Measurements from ENCODE around the gene GFER. TPM values are rescaled to one million over a fixed set of nuclear protein-coding genes. Genes with fewer than 3 reads are reported as not detected.

GFER gene
- total and polyA plus RNA-seq, 9 of the 15 experiments (the other 6 are each of a cell fraction or from before 2014, with no cell fraction given): 4.3 to 53.7 (median 19.8) TPM

DNA sequence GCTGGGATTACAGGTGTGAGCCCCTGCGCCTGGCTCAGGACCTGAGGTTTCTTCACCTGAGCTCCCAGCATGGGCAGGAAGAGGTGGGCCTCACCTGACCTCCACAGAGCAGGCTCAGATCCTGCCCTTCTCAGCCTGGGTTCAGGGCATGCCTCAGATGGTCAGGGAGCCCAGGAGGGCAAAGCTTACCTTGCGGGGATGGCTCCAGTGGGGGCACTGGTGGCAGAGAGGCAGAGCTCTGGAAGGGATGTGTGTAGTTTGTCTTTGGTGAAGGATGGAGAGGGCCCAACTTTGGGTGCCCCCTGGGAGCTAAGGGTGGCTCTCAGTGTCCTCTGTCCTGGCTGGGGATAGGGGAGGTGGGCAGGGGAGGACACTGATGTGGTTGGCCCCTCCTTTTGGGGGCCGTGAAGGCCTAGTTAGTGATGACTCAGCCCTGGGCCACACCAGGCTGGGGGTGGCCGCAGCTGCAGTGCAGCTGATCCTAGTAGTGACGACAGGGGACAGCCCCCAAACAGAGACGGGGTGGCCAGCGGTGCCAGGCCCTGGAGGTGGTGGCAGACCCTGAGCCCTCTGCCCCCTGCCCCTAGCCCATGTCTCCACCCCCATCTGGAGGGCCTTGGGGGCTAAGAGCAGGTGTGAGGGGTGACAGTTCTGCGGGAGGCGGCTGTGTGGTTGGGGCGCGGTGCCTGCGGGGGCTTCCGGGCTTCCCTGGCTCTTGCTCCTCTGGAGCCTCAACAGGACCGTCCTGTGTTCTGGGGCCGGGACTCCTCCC is 48.5 kb downstream of the GFER start (continued):
- TF ChIP-seq NONO (IDR thresholded peaks at IDR 0.05; ENCODE audit: low read depth in 2 of 2, low read length in 1 of 2) (no peak), SIN3B (IDR thresholded peaks at IDR 0.05; ENCODE audit: low read depth) (no peak), NCOA6 (IDR thresholded peaks at IDR 0.05) (no peak), ELF2 (CRISPR knock-in tag; IDR thresholded peaks at IDR 0.05) (no peak), MAFK (IDR thresholded peaks at IDR 0.05; ENCODE audit: low read length) (peak; percentile 30; the same call in 1 of the 2 replicates), E2F3 (CRISPR knock-in tag; IDR thresholded peaks at IDR 0.05) (no peak), JUN (IDR thresholded peaks at IDR 0.05; ENCODE audit: borderline replicate concordance, low read depth, low read length) (0 out of 2 replicates have a peak, but pooled peaks have one; percentile 27), JUN (CRISPR knock-in tag; IDR thresholded peaks at IDR 0.05; ENCODE audit: borderline replicate concordance) (no peak), PHF21A (IDR thresholded peaks at IDR 0.05; ENCODE audit: borderline replicate concordance, low read depth) (no peak), ZNF316 (IDR thresholded peaks at IDR 0.05) (peak; percentile 82)
- TF ChIP-seq, protein P1, sequence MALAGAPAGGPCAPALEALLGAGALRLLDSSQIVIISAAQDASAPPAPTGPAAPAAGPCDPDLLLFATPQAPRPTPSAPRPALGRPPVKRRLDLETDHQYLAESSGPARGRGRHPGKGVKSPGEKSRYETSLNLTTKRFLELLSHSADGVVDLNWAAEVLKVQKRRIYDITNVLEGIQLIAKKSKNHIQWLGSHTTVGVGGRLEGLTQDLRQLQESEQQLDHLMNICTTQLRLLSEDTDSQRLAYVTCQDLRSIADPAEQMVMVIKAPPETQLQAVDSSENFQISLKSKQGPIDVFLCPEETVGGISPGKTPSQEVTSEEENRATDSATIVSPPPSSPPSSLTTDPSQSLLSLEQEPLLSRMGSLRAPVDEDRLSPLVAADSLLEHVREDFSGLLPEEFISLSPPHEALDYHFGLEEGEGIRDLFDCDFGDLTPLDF (CRISPR knock-in tag; IDR thresholded peaks at IDR 0.05): no peak
- TF ChIP-seq, protein P2, sequence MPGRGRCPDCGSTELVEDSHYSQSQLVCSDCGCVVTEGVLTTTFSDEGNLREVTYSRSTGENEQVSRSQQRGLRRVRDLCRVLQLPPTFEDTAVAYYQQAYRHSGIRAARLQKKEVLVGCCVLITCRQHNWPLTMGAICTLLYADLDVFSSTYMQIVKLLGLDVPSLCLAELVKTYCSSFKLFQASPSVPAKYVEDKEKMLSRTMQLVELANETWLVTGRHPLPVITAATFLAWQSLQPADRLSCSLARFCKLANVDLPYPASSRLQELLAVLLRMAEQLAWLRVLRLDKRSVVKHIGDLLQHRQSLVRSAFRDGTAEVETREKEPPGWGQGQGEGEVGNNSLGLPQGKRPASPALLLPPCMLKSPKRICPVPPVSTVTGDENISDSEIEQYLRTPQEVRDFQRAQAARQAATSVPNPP (IDR thresholded peaks at IDR 0.05; ENCODE audit: borderline replicate concordance, insufficient read depth, insufficient read length): no peak
- TF ChIP-seq, protein P3, sequence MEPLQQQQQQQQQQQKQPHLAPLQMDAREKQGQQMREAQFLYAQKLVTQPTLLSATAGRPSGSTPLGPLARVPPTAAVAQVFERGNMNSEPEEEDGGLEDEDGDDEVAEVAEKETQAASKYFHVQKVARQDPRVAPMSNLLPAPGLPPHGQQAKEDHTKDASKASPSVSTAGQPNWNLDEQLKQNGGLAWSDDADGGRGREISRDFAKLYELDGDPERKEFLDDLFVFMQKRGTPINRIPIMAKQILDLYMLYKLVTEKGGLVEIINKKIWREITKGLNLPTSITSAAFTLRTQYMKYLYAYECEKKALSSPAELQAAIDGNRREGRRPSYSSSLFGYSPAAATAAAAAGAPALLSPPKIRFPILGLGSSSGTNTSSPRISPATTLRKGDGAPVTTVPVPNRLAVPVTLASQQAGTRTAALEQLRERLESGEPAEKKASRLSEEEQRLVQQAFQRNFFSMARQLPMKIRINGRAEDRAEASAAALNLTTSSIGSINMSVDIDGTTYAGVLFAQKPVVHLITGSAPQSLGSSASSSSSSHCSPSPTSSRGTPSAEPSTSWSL (CRISPR knock-in tag; IDR thresholded peaks at IDR 0.05; ENCODE audit: borderline replicate concordance): no peak
- TF ChIP-seq, protein P4, sequence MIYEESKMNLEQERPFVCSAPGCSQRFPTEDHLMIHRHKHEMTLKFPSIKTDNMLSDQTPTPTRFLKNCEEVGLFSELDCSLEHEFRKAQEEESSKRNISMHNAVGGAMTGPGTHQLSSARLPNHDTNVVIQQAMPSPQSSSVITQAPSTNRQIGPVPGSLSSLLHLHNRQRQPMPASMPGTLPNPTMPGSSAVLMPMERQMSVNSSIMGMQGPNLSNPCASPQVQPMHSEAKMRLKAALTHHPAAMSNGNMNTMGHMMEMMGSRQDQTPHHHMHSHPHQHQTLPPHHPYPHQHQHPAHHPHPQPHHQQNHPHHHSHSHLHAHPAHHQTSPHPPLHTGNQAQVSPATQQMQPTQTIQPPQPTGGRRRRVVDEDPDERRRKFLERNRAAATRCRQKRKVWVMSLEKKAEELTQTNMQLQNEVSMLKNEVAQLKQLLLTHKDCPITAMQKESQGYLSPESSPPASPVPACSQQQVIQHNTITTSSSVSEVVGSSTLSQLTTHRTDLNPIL (CRISPR knock-in tag; IDR thresholded peaks at IDR 0.05): no peak
- TF ChIP-seq, protein P5, sequence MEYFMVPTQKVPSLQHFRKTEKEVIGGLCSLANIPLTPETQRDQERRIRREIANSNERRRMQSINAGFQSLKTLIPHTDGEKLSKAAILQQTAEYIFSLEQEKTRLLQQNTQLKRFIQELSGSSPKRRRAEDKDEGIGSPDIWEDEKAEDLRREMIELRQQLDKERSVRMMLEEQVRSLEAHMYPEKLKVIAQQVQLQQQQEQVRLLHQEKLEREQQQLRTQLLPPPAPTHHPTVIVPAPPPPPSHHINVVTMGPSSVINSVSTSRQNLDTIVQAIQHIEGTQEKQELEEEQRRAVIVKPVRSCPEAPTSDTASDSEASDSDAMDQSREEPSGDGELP (CRISPR knock-in tag; IDR thresholded peaks at IDR 0.05; ENCODE audit: borderline replicate concordance): peak; percentile 95
